H1 (cell line): ENCODE results near the gene RUFY4.

ENCODE experiments used
- BCL11A ChIP-seq, 2 experiments: IDR thresholded peaks; one replicate each; pipeline ENCODE4 v1.6.1; 2011; ENCODE audit warnings: low read depth in 2 of 2, low read length in 2 of 2, mild to moderate bottlenecking in 2 of 2
- BRCA1 ChIP-seq: IDR thresholded peaks from 2 replicates; pipeline ENCODE4 v1.6.1; 2012; ENCODE audit warnings: low read depth, low read length, improper control_type of control experiment
- GABPA ChIP-seq: IDR thresholded peaks from 2 replicates; pipeline ENCODE4 v1.6.1; 2011; ENCODE audit warnings: mild to moderate bottlenecking, low read length, moderate library complexity, borderline replicate concordance; ENCODE audit not compliant: insufficient read depth
- NRF1 ChIP-seq: IDR thresholded peaks from 2 replicates; pipeline ENCODE4 v1.6.1; 2011; ENCODE audit warnings: mild to moderate bottlenecking, low read depth, low read length, improper control_type of control experiment
- POLR2AphosphoS5 ChIP-seq: IDR thresholded peaks from 2 replicates; pipeline ENCODE4 v1.6.1; 2011; ENCODE audit warnings: low read depth, low read length
- SP2 ChIP-seq: IDR thresholded peaks from 2 replicates; pipeline ENCODE4 v1.6.1; 2012; ENCODE audit warnings: mild to moderate bottlenecking, low read length, inconsistent platforms
- TF ChIP-seq, protein P1 (sequence below): IDR thresholded peaks from 2 replicates; pipeline ENCODE4 v1.6.1; 2012; ENCODE audit warnings: inconsistent platforms
- TF ChIP-seq, protein P2 (sequence below), 3 experiments: IDR thresholded peaks; 1 replicate in 2 of 3; 2 replicates in 1 of 3; pipeline versions ENCODE4 v1.5.1 to v1.6.1; 2011; ENCODE audit warnings: low read length in 3 of 3, mild to moderate bottlenecking in 3 of 3, inconsistent platforms in 2 of 3, low read depth in 1 of 3, moderate library complexity in 1 of 3; ENCODE audit not compliant: insufficient read depth in 1 of 3; ENCODE audit errors: control extremely low read depth in 1 of 3

DNA sequence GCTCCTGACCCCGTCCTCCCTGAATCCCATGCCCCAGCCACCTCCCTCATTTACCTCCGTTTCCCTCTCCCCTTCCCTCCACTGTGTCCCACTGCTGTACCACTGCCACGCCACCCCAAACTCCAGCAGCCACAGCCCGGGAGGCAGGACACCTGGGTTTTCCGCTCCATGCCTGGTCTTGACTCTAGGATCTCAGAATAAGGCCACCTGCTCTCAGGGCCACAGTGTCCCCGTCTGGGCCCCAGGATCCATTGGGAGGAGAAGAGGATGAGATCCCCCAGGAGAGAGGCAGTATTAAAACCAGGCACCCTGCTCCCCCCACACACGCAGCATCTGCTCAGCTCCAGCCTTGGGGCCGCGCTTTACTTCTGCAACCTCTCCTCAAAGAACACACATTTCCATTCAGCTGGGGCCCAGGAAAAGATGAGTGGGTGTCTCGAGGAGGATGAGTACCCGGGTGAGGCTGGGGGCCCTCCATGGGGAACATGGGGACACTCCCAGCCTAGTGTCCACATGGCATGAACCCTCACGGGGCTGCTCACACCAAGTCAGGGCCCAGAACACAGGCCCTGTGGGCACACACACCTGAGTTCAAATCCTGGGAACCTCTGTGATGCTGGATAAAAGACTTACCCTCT lies 33.5 kb upstream of the RUFY4 start:
- no peak for TF ChIP-seq SP2
- TF ChIP-seq, protein P1, sequence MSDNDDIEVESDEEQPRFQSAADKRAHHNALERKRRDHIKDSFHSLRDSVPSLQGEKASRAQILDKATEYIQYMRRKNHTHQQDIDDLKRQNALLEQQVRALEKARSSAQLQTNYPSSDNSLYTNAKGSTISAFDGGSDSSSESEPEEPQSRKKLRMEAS, result no peak
- no peak for TF ChIP-seq BCL11A (IDR thresholded peaks at IDR 0.05; ENCODE audit: low read depth in 2 of 2, low read length in 2 of 2)
- no peak for TF ChIP-seq POLR2AphosphoS5
- no peak for TF ChIP-seq NRF1
- no peak for TF ChIP-seq BRCA1
- no peak for TF ChIP-seq GABPA
- TF ChIP-seq, protein P2, sequence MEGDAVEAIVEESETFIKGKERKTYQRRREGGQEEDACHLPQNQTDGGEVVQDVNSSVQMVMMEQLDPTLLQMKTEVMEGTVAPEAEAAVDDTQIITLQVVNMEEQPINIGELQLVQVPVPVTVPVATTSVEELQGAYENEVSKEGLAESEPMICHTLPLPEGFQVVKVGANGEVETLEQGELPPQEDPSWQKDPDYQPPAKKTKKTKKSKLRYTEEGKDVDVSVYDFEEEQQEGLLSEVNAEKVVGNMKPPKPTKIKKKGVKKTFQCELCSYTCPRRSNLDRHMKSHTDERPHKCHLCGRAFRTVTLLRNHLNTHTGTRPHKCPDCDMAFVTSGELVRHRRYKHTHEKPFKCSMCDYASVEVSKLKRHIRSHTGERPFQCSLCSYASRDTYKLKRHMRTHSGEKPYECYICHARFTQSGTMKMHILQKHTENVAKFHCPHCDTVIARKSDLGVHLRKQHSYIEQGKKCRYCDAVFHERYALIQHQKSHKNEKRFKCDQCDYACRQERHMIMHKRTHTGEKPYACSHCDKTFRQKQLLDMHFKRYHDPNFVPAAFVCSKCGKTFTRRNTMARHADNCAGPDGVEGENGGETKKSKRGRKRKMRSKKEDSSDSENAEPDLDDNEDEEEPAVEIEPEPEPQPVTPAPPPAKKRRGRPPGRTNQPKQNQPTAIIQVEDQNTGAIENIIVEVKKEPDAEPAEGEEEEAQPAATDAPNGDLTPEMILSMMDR (IDR thresholded peaks at IDR 0.05; ENCODE audit: control extremely low read depth in 1 of 3, insufficient read depth in 1 of 3, low read depth in 1 of 3, low read length in 3 of 3), result no peak
